Osteocyte (in vitro differentiated cells): ENCODE measurements around the gene MKI67. TPM values are rescaled to one million over a fixed set of nuclear protein-coding genes. Genes with fewer than 3 reads are reported as not detected.

Source experiments
- DNase-seq: peaks from one replicate; pipeline ENCODE4 v3.0.0; 2021; ENCODE audit warnings: mixed read lengths; ENCODE audit not compliant: unreplicated experiment; ENCODE audit errors: extremely low spot score
- H3K27ac Mint-ChIP-seq: one replicate; pipeline ENCODE4 v1.8.0; 2021; ENCODE audit warnings: mild to moderate bottlenecking, mixed read lengths; ENCODE audit not compliant: unreplicated experiment
- H3K27me3 Mint-ChIP-seq: one replicate; pipeline ENCODE4 v1.8.0; 2021; ENCODE audit warnings: mixed read lengths; ENCODE audit not compliant: unreplicated experiment
- H3K36me3 Mint-ChIP-seq: one replicate; pipeline ENCODE4 v1.8.0; 2021; ENCODE audit warnings: mixed read lengths; ENCODE audit not compliant: unreplicated experiment
- H3K4me1 Mint-ChIP-seq: one replicate; pipeline ENCODE4 v1.8.0; 2021; ENCODE audit warnings: mixed read lengths; ENCODE audit not compliant: unreplicated experiment
- H3K4me3 Mint-ChIP-seq: one replicate; pipeline ENCODE4 v1.8.0; 2021; ENCODE audit warnings: mild to moderate bottlenecking, moderate library complexity, mixed read lengths; ENCODE audit not compliant: unreplicated experiment
- H3K9me3 Mint-ChIP-seq: one replicate; pipeline ENCODE4 v1.8.0; 2021; ENCODE audit warnings: mixed read lengths; ENCODE audit not compliant: unreplicated experiment
- total RNA-seq: library from RNA; stranded (reverse); gene quantifications from 2 replicates; pipeline ENCODE4 v1.2.1, GENCODE V29; 2021
- TF ChIP-seq, protein P1 (sequence below): fragments of 200-600 bp; sonication (generic); IDR thresholded peaks from 2 replicates; pipeline ENCODE4 v1.5.0; 2021; ENCODE audit warnings: antibody characterized with exemption, mild to moderate bottlenecking, moderate library complexity

MKI67 gene
- total RNA-seq, 1 donor from 2014 or later, result 19.3 TPM

DNA sequence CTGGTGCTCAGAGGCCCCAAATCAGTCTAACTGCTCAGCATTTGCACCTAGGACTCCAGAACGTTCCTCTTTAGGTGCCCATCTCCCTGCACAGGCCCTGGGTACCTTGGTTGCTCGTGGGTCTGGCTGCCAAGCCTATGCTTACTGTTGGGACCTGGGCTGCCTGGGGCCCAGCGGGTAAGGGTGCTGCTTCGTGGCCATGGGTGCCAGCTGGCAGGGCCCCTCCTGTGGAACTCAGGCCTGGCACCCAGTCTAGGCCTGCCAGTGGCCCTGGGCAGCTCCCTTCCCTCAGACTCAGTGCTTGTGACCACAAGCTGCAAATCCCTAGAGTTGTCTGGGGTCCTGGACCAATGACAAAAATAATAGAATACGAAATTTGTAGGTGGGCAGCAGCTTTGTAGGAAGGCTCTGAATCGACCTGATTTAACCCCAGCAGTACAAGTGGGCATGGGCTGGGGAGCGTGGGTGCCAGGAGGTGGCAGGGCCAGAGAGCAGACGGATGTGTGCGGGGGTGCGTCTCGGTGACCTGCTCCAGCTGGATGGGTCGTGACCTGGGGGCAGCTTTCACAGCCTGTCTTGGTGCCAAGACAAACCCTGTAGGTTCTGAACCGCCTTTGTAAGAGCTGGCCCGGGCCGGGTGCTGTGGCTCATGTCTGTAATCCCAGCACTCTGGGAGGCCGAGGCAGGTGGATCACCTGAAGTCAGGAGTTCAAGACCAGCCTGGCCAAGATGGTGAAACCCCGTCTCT, 69.7 kb downstream of the MKI67 start:
- Mint-ChIP-seq H3K4me1 (no peaks in the 10 kb centered on the region), H3K9me3 (no peaks in the 10 kb centered on the region), H3K4me3 (no peak overlapping the region), H3K27ac (no peak overlapping the region), H3K36me3 (no peaks in the 10 kb centered on the region), H3K27me3 (no peaks in the 10 kb centered on the region)
- TF ChIP-seq, protein P1, sequence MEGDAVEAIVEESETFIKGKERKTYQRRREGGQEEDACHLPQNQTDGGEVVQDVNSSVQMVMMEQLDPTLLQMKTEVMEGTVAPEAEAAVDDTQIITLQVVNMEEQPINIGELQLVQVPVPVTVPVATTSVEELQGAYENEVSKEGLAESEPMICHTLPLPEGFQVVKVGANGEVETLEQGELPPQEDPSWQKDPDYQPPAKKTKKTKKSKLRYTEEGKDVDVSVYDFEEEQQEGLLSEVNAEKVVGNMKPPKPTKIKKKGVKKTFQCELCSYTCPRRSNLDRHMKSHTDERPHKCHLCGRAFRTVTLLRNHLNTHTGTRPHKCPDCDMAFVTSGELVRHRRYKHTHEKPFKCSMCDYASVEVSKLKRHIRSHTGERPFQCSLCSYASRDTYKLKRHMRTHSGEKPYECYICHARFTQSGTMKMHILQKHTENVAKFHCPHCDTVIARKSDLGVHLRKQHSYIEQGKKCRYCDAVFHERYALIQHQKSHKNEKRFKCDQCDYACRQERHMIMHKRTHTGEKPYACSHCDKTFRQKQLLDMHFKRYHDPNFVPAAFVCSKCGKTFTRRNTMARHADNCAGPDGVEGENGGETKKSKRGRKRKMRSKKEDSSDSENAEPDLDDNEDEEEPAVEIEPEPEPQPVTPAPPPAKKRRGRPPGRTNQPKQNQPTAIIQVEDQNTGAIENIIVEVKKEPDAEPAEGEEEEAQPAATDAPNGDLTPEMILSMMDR, result no peak
- no peak for DNase-seq

DNA sequence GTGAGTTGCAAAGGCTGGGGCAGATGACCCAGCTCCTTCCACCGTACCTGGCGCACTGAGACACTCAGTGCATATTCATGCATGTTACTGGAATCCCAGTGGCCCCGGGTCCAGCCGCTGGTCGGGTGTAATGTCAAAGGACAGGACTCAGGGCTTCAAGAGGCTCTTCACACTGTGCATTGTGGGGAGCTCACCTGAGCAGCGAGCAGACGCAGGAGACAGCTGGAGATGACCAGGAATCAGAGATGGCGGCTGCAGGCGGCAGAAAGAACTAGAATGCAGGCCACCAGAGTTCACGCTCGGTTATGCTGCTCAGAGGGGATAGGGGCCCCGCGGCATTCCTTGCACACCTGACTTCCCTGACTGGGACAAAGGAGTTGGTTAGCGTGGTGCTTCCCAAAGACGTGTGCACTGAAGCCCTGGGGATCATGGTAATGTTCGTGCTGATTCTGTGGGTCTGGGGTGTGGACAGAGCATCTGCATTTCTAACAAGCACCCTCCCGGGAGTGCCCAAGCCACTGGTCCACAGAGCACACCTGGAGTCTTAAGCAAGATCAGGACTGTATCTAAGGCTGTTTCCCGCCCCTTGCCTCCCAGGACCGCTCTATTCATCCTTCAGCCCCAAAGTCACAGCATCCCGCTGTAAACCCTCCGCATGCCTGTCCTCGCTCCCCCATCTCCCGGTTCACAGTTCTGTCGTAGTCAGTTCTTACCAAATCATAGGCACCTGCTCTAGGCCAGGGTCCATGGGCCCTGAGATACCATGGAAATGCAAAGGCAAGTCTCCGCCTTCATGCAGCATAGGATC, 71.0 kb downstream of the MKI67 start:
- Mint-ChIP-seq H3K27ac (no peak overlapping the region), H3K4me1 (no peaks in the 10 kb centered on the region), H3K27me3 (no peaks in the 10 kb centered on the region), H3K36me3 (no peaks in the 10 kb centered on the region), H3K9me3 (no peaks in the 10 kb centered on the region), H3K4me3 (no peak overlapping the region)
- TF ChIP-seq, protein P1, result no peak
- no peak for DNase-seq

DNA sequence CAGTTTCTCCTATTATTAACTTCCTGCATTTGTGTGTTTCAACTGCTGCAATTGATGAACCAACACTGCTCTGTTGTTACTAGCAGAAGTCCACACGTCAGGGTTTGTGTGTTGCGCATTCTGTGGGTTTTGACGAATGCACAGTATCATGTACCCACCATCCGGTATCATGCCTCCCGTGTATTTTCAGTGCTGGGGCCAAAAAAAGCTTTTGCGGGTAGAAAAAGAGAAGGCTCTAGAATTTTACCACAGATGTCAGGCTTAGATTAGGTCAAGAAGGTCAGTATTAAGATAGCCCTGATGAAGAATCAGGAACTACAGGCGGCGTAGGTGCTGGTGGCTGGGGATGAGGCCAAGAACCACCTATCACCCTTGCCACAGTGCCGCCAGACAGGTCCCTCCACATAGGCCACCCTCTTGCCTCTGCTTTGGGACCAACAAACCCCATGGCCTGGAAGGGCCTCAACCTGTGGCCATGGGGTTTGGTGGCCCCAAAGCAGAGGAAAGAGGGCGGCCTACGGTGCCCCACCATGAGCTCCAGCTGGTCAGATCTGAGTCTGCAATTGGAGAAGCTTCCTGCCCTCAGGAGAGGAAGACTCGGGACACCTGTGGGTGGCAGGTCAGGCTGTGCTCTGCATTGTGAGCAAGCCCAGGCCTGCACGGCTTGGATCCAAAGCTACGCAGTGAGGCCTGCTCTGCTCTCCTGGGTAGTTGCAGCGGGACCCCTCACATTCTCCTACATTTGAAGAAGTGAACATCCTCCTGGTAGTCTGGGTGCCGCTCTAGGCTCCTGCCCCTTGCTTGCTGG, 71.9 kb downstream of the MKI67 start:
- Mint-ChIP-seq H3K4me3 (no peak overlapping the region), H3K27me3 (no peaks in the 10 kb centered on the region), H3K9me3 (no peaks in the 10 kb centered on the region), H3K36me3 (no peaks in the 10 kb centered on the region), H3K27ac (no peak overlapping the region), H3K4me1 (no peaks in the 10 kb centered on the region)
- DNase-seq, result no peak
- TF ChIP-seq, protein P1, result no peak

DNA sequence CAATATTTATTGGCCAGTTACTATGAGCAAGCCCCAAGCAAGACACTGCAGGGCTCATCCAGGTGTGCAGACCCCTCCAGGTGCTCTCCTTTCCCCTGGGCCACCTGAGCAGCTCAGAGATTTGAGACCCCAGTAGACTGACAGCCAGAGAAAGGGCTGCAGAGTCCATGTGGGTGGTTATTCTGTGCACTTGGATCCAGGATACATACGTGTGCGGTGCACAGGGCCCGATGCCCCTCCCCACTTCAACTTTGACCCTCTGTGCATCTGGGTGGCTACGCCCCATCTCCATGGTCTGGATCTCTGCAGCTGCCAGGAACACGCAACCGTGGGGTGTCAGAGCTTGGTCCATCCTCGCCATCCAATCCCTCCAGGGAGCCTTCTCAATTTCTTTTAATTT, 72.9 kb downstream of the MKI67 start:
- H3K27me3 Mint-ChIP-seq, result no peaks in the 10 kb centered on the region
- H3K4me1 Mint-ChIP-seq, result no peaks in the 10 kb centered on the region
- H3K36me3 Mint-ChIP-seq, result no peaks in the 10 kb centered on the region
- H3K9me3 Mint-ChIP-seq, result no peaks in the 10 kb centered on the region
- no peak for DNase-seq
- TF ChIP-seq, protein P1, result no peak
- H3K4me3 Mint-ChIP-seq, result no peak overlapping the region
- H3K27ac Mint-ChIP-seq, result no peak overlapping the region
